Calu3 (cell line): ENCODE data around the gene CIPC. TPM values are rescaled to one million over a fixed set of nuclear protein-coding genes. Genes with fewer than 3 reads are reported as not detected.

Source experiments
- BruUV-seq: library from RNA; stranded (reverse); fragments of 400-500 nt; replicated peaks from 2 replicates; lab custom pipeline; 2021; lab: Mats Ljungman, UMichigan
- CTCF ChIA-PET: fragments of 300-600 bp; sonication (Branson Sonifier 250); formaldehyde crosslinking; loops from one replicate; lab custom pipeline; 2022; ENCODE audit warnings: antibody characterized with exemption; lab: Charles Lee
- DNase-seq: peaks from one replicate; pipeline ENCODE4 v3.0.0; 2022
- H3K27ac Mint-ChIP-seq: one replicate; pipeline ENCODE4 v1.8.0; 2022; ENCODE audit warnings: mixed read lengths; ENCODE audit not compliant: unreplicated experiment
- H3K27me3 Mint-ChIP-seq: one replicate; pipeline ENCODE4 v1.8.0; 2022; ENCODE audit warnings: mixed read lengths; ENCODE audit not compliant: unreplicated experiment
- H3K36me3 Mint-ChIP-seq: one replicate; pipeline ENCODE4 v1.8.0; 2022; ENCODE audit warnings: mild to moderate bottlenecking, moderate library complexity, mixed read lengths; ENCODE audit not compliant: insufficient read depth, unreplicated experiment
- H3K4me1 Mint-ChIP-seq: one replicate; pipeline ENCODE4 v1.8.0; 2022; ENCODE audit warnings: mild to moderate bottlenecking, low read depth, mixed read lengths; ENCODE audit not compliant: unreplicated experiment
- H3K4me3 Mint-ChIP-seq: one replicate; pipeline ENCODE4 v1.8.0; 2022; ENCODE audit warnings: mild to moderate bottlenecking, low read depth, moderate library complexity, mixed read lengths; ENCODE audit not compliant: unreplicated experiment
- H3K9me3 Mint-ChIP-seq: one replicate; pipeline ENCODE4 v1.8.0; 2022; ENCODE audit warnings: low read depth, mixed read lengths; ENCODE audit not compliant: unreplicated experiment
- CTCF ChIP-seq: fragments of 200-600 bp; IDR thresholded peaks from one replicate; pipeline ENCODE4 v1.8.0; 2022; ENCODE audit warnings: antibody characterized with exemption; ENCODE audit not compliant: unreplicated experiment
- intact Hi-C: fragments of 100-400 bp; cut with micrococcal nuclease; formaldehyde crosslinking; loops from one replicate; pipeline ENCODE4 v1.10.0; 2022; ENCODE audit not compliant: unreplicated experiment
- total RNA-seq: library from RNA; stranded (reverse); gene quantifications from 2 replicates; pipeline ENCODE4 v1.2.3, GENCODE V29; 2022

Gene CIPC
- total RNA-seq, 1 experiment from 2014 or later = 16.5 TPM

GRCh38 chr14:77154421-77154820 lies 56.4 kb downstream of the CIPC start:
- Mint-ChIP-seq H3K4me3 (no peak overlapping the region), H3K27me3 (peaks cover 66% of the 10 kb centered on the region), H3K4me1 (peaks cover 10% of the 10 kb centered on the region), H3K36me3 (no peaks in the 10 kb centered on the region), H3K27ac (no peak overlapping the region), H3K9me3 (no peaks in the 10 kb centered on the region)
- no peak for TF ChIP-seq CTCF
- CTCF ChIA-PET = interaction anchor here (1.2 kb wide), 1 partner anchor 59 kb away, joined by 3 read pairs; no protein-coding TSS in a partner anchor
- DNase-seq = no peak
- no TSS peak for BruUV-seq
- intact Hi-C loops = no loop called here

- Mint-ChIP-seq H3K4me3 (no peak overlapping the region), H3K36me3 (no peaks in the 10 kb centered on the region), H3K9me3 (no peaks in the 10 kb centered on the region), H3K4me1 (peaks cover 10% of the 10 kb centered on the region), H3K27ac (no peak overlapping the region), H3K27me3 (peaks cover 62% of the 10 kb centered on the region)
- CTCF ChIA-PET = interaction anchor here (1.2 kb wide), 1 partner anchor 58 kb away, joined by 3 read pairs; no protein-coding TSS in a partner anchor
- DNase-seq = no peak
- BruUV-seq = no TSS peak
- no peak for TF ChIP-seq CTCF
- intact Hi-C loops = no loop called here
These were observed 57.0 kb downstream of the CIPC start for GRCh38 chr14:77155083-77155482.

GRCh38 chr14:77157740-77158139 lies 59.7 kb downstream of the CIPC start:
- H3K9me3 Mint-ChIP-seq = no peaks in the 10 kb centered on the region
- intact Hi-C loops = no loop called here
- no peak for TF ChIP-seq CTCF
- no peaks in the 10 kb centered on the region for H3K36me3 Mint-ChIP-seq
- H3K27ac Mint-ChIP-seq = no peak overlapping the region
- H3K4me3 Mint-ChIP-seq = no peak overlapping the region
- CTCF ChIA-PET = interaction anchor here (0.8 kb wide), 1 partner anchor 15 kb away, joined by 6 read pairs; no protein-coding TSS in a partner anchor
- H3K4me1 Mint-ChIP-seq = peaks cover 10% of the 10 kb centered on the region
- no TSS peak for BruUV-seq
- DNase-seq = no peak
- H3K27me3 Mint-ChIP-seq = peaks cover 85% of the 10 kb centered on the region

- Mint-ChIP-seq H3K9me3 (no peaks in the 10 kb centered on the region), H3K36me3 (no peaks in the 10 kb centered on the region), H3K4me1 (peaks cover 10% of the 10 kb centered on the region), H3K4me3 (no peak overlapping the region), H3K27me3 (peaks cover 82% of the 10 kb centered on the region), H3K27ac (no peak overlapping the region)
- CTCF ChIA-PET = interaction anchor here (0.6 kb wide), 1 partner anchor 158 kb away, joined by 3 read pairs; no protein-coding TSS in a partner anchor
- TF ChIP-seq CTCF = no peak
- no TSS peak for BruUV-seq
- intact Hi-C loops = no loop called here
- DNase-seq = peak; percentile 30
These were observed 60.3 kb downstream of the CIPC start for GRCh38 chr14:77158175-77158881.
